Erythroblast (primary cell): ENCODE measurements around the gene MYB.

Source experiments
- GATA1 ChIP-seq: IDR thresholded peaks from 2 replicates; pipeline ENCODE4 v1.6.1; 2011; ENCODE audit warnings: low read depth, mild to moderate bottlenecking, control low read depth, low read length, moderate library complexity
- POLR2A ChIP-seq: IDR thresholded peaks from 2 replicates; pipeline ENCODE4 v1.6.1; 2011; ENCODE audit warnings: mild to moderate bottlenecking, low read length

GRCh38 chr6:135195041-135195440 is 13.9 kb downstream of the MYB start:
- TF ChIP-seq POLR2A (no peak), GATA1 (no peak)
